Heart left ventricle (tissue), 16 donors: ENCODE results near the gene FZR1. TPM values are rescaled to one million over a fixed set of nuclear protein-coding genes. Genes with fewer than 3 reads are reported as not detected.

Experiments used
- ATAC-seq, 4 donors: fragments of 200-7000 bp; cut with Tn5 transposase; one replicate each; pipeline ENCODE4 v1.9.1; 2020 to 2022; ENCODE audit warnings: moderate library complexity in 4 of 4, mild to moderate bottlenecking in 3 of 4, moderate number of reproducible peaks in 1 of 4
- DNase-seq, 5 donors: peaks; one replicate each; pipeline ENCODE4 v3.0.0-alpha.2; 2020
- H3K27ac ChIP-seq, 12 donors: fragments of 200-600 bp; sonication (generic) in 4 of 12; one replicate each; pipeline versions ENCODE4 v1.5.0 to v1.8.0; 2016 to 2022; ENCODE audit warnings: mild to moderate bottlenecking in 2 of 12
- H3K27me3 ChIP-seq, 9 donors: fragments of 200-600 bp; sonication (generic) in 2 of 9; one replicate each; pipeline versions ENCODE4 v1.5.1 to v1.8.0; 2016 to 2022; ENCODE audit warnings: mild to moderate bottlenecking in 3 of 9
- H3K36me3 ChIP-seq, 9 donors: fragments of 200-600 bp; sonication (generic) in 2 of 9; one replicate each; pipeline versions ENCODE4 v1.5.0 to v1.8.0; 2018 to 2022; ENCODE audit warnings: mild to moderate bottlenecking in 2 of 9
- H3K4me1 ChIP-seq, 12 donors: fragments of 200-600 bp; sonication (generic) in 4 of 12; one replicate each; pipeline versions ENCODE4 v1.5.0 to v1.8.0; 2016 to 2022; ENCODE audit warnings: mild to moderate bottlenecking in 3 of 12
- H3K4me3 ChIP-seq, 12 donors: fragments of 200-600 bp; sonication (generic) in 4 of 12; one replicate each; pipeline versions ENCODE4 v1.5.0 to v1.8.0; 2017 to 2022; ENCODE audit warnings: mild to moderate bottlenecking in 9 of 12, moderate library complexity in 4 of 12
- H3K9me3 ChIP-seq, 12 donors: fragments of 200-600 bp; sonication (generic) in 4 of 12; one replicate each; pipeline versions ENCODE4 v1.5.0 to v1.8.0; 2016 to 2022; ENCODE audit warnings: mild to moderate bottlenecking in 1 of 12
- CTCF ChIP-seq, 12 donors: fragments of 200-600 bp; sonication (generic) in 4 of 12; IDR thresholded peaks; one replicate each; pipeline versions ENCODE4 v1.5.0 to v1.8.0; 2018 to 2022; ENCODE audit warnings: antibody characterized with exemption in 12 of 12, mild to moderate bottlenecking in 5 of 12
- POLR2A ChIP-seq, 2 donors: fragments of 450-650 bp; IDR thresholded peaks; one replicate each; pipeline ENCODE4 v1.6.1; 2017; ENCODE audit warnings: antibody characterized with exemption in 2 of 2, mild to moderate bottlenecking in 2 of 2, moderate library complexity in 2 of 2
- WGBS, 4 donors: extraction: QIAGEN DNeasy Blood & Tissue Kit in 2 of 4; methylation state at CpG; one replicate each; pipeline versions ENCODE4 v1.1.5 to v1.1.7; 2013 to 2018; 5-methylcytosine and 5-hydroxymethylcytosine counted together
- intact Hi-C, 10 donors: fragments of 100-400 bp; cut with DNase I; formaldehyde crosslinking; loops; one replicate each; pipeline versions ENCODE4 v1.11.1 to v1.14.2; 2022
- polyA plus RNA-seq, 2 donors: library from polyadenylated mRNA; stranded (reverse); fragments of 200-250 nt; gene quantifications; one replicate each; pipeline ENCODE4 v1.2.3, GENCODE V29; 2013
- total RNA-seq, 9 donors: library from RNA; depleted of rRNA in 2 of 9; stranded (reverse); fragments of >200 nt in 2 of 9; fragmentation: NEBNext Ultra II Directional in 3 of 9; extraction: Animal tissue kit (Norgen Biotek cat#: 25700) in 3 of 9; gene quantifications; one replicate each; pipeline versions ENCODE4 v1.1.0 to v1.2.4, GENCODE V29; 2016 to 2023
- donor health status: ischemic (EF 13 %, LVEDD 7.1; RV severe dilation, severe dysfunction).
- donor health status: healthy with polysubstance abuse.
- donor health status: DM: no; HTN: yes; CAD: no.
- donor health status: DM: no; HTN: no; CAD: no.
- donor health status: ischemic (EF 25% LVEDD 6.9; RV normal size, moderate dysfunction).
- donor health status: ischemic (EF 25% LVEDD 5.7; RV mildly dilated, moderate dysfunction).
- donor health status: healthy.
- donor health status: DM: yes; HTN: yes; CAD: no.
- donor health status: ischemic (EF 35%, LVEDD 5.7; RV mildly dilated, moderate dysfunction).
- donor health status: nonischemic (EF 11% LVEDD 7.7; RV severe dilation, severe dysfunction).
- donor health status: DM: yes; HTN: yes; CAD: no.
- donor health status: PGD.
- donor health status: ischemic (EF 29% LVEDD 5.4; RV normal size, mild dysfunction).
- donor health status: nonischemic (EF 23%, LVEDD 6.1; RV moderate dilation, normal function).

The FZR1 gene
- total and polyA plus RNA-seq, 11 donors: 13.9 to 41.0 (median 23.5) TPM

GRCh38 chr19:3466635-3467034 is 39.5 kb upstream of the FZR1 start:
- intact Hi-C loops: loop anchor here in 3 of 10 donors (5.0 kb wide), 2 partner anchors 34 to 39 kb away; no protein-coding TSS in a partner anchor
- 38 to 62% (median 55%) methylated on average over 9 of the region's 9 CpGs for WGBS, 4 donors
- ATAC-seq (peak; percentile 39 to 74 (median 60)), DNase-seq (peak in 1 of 5 donors; percentile 36)
- no peak for TF ChIP-seq POLR2A (IDR thresholded peaks at IDR 0.05)
- no peak for TF ChIP-seq CTCF (IDR thresholded peaks at IDR 0.05)
- peaks cover 0 to 47% (median 15%) of the 10 kb centered on the region in 12 donors for H3K4me1 ChIP-seq
- H3K27ac ChIP-seq: peak overlapping the region in 8 of 12 donors; percentile 31 to 92 (median 48)
- no peak overlapping the region for H3K4me3 ChIP-seq
- H3K9me3 ChIP-seq: no peaks in the 10 kb centered on the region
- no peaks in the 10 kb centered on the region for H3K27me3 ChIP-seq
- H3K36me3 ChIP-seq: peaks cover 0 to 25% (median 21%) of the 10 kb centered on the region in 9 donors

- Histone ChIP-seq H3K9me3 (no peaks in the 10 kb centered on the region), H3K4me3 (no peak overlapping the region), H3K27me3 (no peaks in the 10 kb centered on the region), H3K27ac (peak overlapping the region in 6 of 12 donors; percentile 0 to 92 (median 36)), H3K4me1 (peaks cover 0 to 55% (median 15%) of the 10 kb centered on the region in 12 donors), H3K36me3 (peaks cover 0 to 17% (median 15%) of the 10 kb centered on the region in 9 donors)
- no peak for ATAC-seq
- no peak for DNase-seq
- TF ChIP-seq POLR2A (IDR thresholded peaks at IDR 0.05) (no peak), CTCF (IDR thresholded peaks at IDR 0.05) (no peak)
- 77 to 89% (median 87%) methylated on average over 9 to 10 of the region's 10 CpGs for WGBS, 4 donors
- intact Hi-C loops: loop anchor here in 3 of 10 donors (5.0 kb wide), 2 partner anchors 35 to 40 kb away; no protein-coding TSS in a partner anchor
Observed at GRCh38 chr19:3467437-3468198, 38.5 kb upstream of the FZR1 start.

GRCh38 chr19:3468211-3468610 is 37.9 kb upstream of the FZR1 start:
- no peaks in the 10 kb centered on the region for H3K27me3 ChIP-seq
- H3K36me3 ChIP-seq: peaks cover 0 to 11% (median 9%) of the 10 kb centered on the region in 9 donors
- H3K27ac ChIP-seq: peak overlapping the region in 1 of 12 donors; percentile 92
- intact Hi-C loops: loop anchor here in 3 of 10 donors (5.0 kb wide), 2 partner anchors 36 to 41 kb away; no protein-coding TSS in a partner anchor
- peaks cover 0 to 56% (median 15%) of the 10 kb centered on the region in 12 donors for H3K4me1 ChIP-seq
- H3K9me3 ChIP-seq: no peaks in the 10 kb centered on the region
- TF ChIP-seq CTCF (IDR thresholded peaks at IDR 0.05): no peak
- TF ChIP-seq POLR2A (IDR thresholded peaks at IDR 0.05): no peak
- H3K4me3 ChIP-seq: no peak overlapping the region
- WGBS, 4 donors: 67 to 100% (median 78%) methylated on average over 2 to 3 of the region's 3 CpGs
- ATAC-seq (no peak), DNase-seq (no peak)
